ENCODE measurements around the gene CHST8. TPM values are rescaled to one million over a fixed set of nuclear protein-coding genes. Genes with fewer than 3 reads are reported as not detected.
"Not testable (repeated sequence)": the region's sequence is repeated elsewhere in the genome, so short reads cannot be mapped to it uniquely, and the experiment has no call there.

The CHST8 gene
- total RNA-seq, 1 donor from 2014 or later: 0.96 TPM

- no peaks in the 10 kb centered on the region for H3K36me3 Mint-ChIP-seq (ENCODE audit: low read depth)
- no peak for TF ChIP-seq CTCF (conservative IDR thresholded peaks at IDR 0.05)
- no peak for DNase-seq (ENCODE audit: low read depth, low spot score)
- no peak overlapping the region for H3K4me3 Mint-ChIP-seq
- no peak overlapping the region for H3K27ac Mint-ChIP-seq (ENCODE audit: unreplicated experiment)
- no peaks in the 10 kb centered on the region for H3K9me3 Mint-ChIP-seq
- peaks cover 18% of the 10 kb centered on the region for H3K27me3 Mint-ChIP-seq (ENCODE audit: low read depth)
- H3K4me1 Mint-ChIP-seq: no peaks in the 10 kb centered on the region
These were observed 68.8 kb downstream of the CHST8 start for GRCh38 chr19:33690378-33691029.

- no peak for TF ChIP-seq CTCF (conservative IDR thresholded peaks at IDR 0.05)
These were observed 69.3 kb downstream of the CHST8 start for GRCh38 chr19:33691030-33691427.

GRCh38 chr19:33691736-33692135 is 70.0 kb downstream of the CHST8 start:
- no peak for DNase-seq (ENCODE audit: low read depth, low spot score)

More at GRCh38 chr19:33691030-33691427, 69.3 kb downstream of the CHST8 start:
- DNase-seq (ENCODE audit: low read depth, low spot score): no peak
- no peak overlapping the region for H3K27ac Mint-ChIP-seq (ENCODE audit: unreplicated experiment)
- H3K36me3 Mint-ChIP-seq (ENCODE audit: low read depth): no peaks in the 10 kb centered on the region
- H3K4me1 Mint-ChIP-seq: no peaks in the 10 kb centered on the region
- H3K4me3 Mint-ChIP-seq: no peak overlapping the region
- H3K9me3 Mint-ChIP-seq: no peaks in the 10 kb centered on the region
- H3K27me3 Mint-ChIP-seq (ENCODE audit: low read depth): peaks cover 13% of the 10 kb centered on the region

GRCh38 chr19:33693678-33694077 is 71.9 kb downstream of the CHST8 start:
- DNase-seq (ENCODE audit: low read depth, low spot score): no peak
- Mint-ChIP-seq H3K9me3 (no peaks in the 10 kb centered on the region), H3K4me1 (no peaks in the 10 kb centered on the region), H3K27me3 (ENCODE audit: low read depth) (no peaks in the 10 kb centered on the region), H3K4me3 (no peak overlapping the region), H3K36me3 (ENCODE audit: low read depth) (no peaks in the 10 kb centered on the region), H3K27ac (ENCODE audit: unreplicated experiment) (no peak overlapping the region)
- TF ChIP-seq CTCF (conservative IDR thresholded peaks at IDR 0.05): no peak

More at GRCh38 chr19:33691736-33692135, 70.0 kb downstream of the CHST8 start:
- no peak overlapping the region for H3K4me3 Mint-ChIP-seq
- no peak for TF ChIP-seq CTCF (conservative IDR thresholded peaks at IDR 0.05)
- no peak overlapping the region for H3K27ac Mint-ChIP-seq (ENCODE audit: unreplicated experiment)
- peaks cover 6% of the 10 kb centered on the region for H3K27me3 Mint-ChIP-seq (ENCODE audit: low read depth)
- H3K36me3 Mint-ChIP-seq (ENCODE audit: low read depth): no peaks in the 10 kb centered on the region
- H3K9me3 Mint-ChIP-seq: no peaks in the 10 kb centered on the region
- no peaks in the 10 kb centered on the region for H3K4me1 Mint-ChIP-seq

DNA sequence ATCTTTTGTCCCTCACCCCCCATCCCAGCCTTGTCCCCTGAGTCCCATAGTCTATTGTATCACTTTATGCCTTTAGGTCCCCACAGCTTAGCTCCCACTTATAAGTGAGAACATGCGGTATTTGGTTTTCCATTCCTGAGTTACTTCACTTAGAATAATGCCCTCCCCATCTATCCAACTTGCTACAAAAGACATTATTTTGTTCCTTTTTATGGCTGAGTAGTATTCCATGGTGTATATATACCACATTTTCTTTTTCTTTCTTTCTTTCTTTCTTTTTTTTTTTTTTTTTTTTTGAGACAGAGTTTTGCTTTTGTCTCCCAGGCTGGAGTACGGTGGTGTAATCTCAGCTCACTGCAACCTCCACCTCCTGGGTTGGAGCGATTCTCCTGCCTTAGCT is 73.8 kb downstream of the CHST8 start:
- H3K4me3 Mint-ChIP-seq; H3K9me3 Mint-ChIP-seq; DNase-seq (ENCODE audit: low read depth, low spot score); H3K27me3 Mint-ChIP-seq (ENCODE audit: low read depth); H3K4me1 Mint-ChIP-seq; H3K36me3 Mint-ChIP-seq (ENCODE audit: low read depth): not testable (repeated sequence)
- H3K27ac Mint-ChIP-seq (ENCODE audit: unreplicated experiment): peak overlapping the region; percentile 12

DNA sequence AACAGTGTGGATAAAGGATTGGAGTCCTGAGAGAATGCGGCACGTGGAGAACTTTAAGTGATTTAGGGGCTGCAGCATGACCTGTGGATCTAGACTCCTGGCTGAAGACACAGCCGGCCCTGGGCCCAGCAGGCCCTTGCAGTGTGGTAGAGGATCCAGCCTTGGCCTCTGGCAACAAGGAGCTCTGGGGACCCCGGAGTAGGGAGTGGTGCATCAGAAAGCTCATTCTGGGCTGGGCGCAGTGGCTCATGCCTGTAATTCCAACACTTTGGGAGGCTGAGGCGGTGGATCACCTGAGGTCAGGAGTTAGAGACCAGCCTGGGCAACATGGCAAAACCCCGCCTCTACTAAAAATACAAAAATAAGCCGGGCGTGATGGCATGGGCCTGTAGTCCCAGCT is 76.0 kb downstream of the CHST8 start:
- H3K4me3 Mint-ChIP-seq: no peak overlapping the region

More for the DNA sequence above, 76.0 kb downstream of the CHST8 start:
- H3K4me1 Mint-ChIP-seq: no peaks in the 10 kb centered on the region
- no peak for TF ChIP-seq CTCF (conservative IDR thresholded peaks at IDR 0.05)
- peaks cover 5% of the 10 kb centered on the region for H3K27me3 Mint-ChIP-seq (ENCODE audit: low read depth)
- no peaks in the 10 kb centered on the region for H3K36me3 Mint-ChIP-seq (ENCODE audit: low read depth)
- H3K9me3 Mint-ChIP-seq: no peaks in the 10 kb centered on the region
- no peak overlapping the region for H3K27ac Mint-ChIP-seq (ENCODE audit: unreplicated experiment)
- DNase-seq (ENCODE audit: low read depth, low spot score): no peak

Data from neural crest cell (in vitro differentiated cells).